IMR-90 (cell line): ENCODE results near the gene RASSF7. TPM values are rescaled to one million over a fixed set of nuclear protein-coding genes. Genes with fewer than 3 reads are reported as not detected.

Source experiments
- ATAC-seq: fragments of 200-7000 bp; cut with Tn5 transposase; 2 replicates; pipeline ENCODE4 v1.9.1; 2020; ENCODE audit warnings: low read depth, mild to moderate bottlenecking, moderate library complexity
- BruUV-seq: library from RNA; stranded (reverse); fragments of 400-500 nt; replicated peaks from 2 replicates; lab custom pipeline; 2021; lab: Mats Ljungman, UMichigan
- CTCF ChIA-PET: fragments of 300-600 bp; formaldehyde crosslinking; extraction: SDS; loops from one replicate; lab custom pipeline; 2021; ENCODE audit warnings: antibody characterized with exemption; lab: Yijun Ruan, JAX
- POLR2A ChIA-PET: fragments of 300-600 bp; sonication (Branson Sonifier 250); formaldehyde crosslinking; loops from one replicate; lab custom pipeline; 2022; ENCODE audit warnings: antibody characterized with exemption; ENCODE audit not compliant: unreplicated experiment; lab: Charles Lee
- DNase-seq: peaks from one replicate; pipeline ENCODE4 v3.0.0; 2013
- H2AFZ ChIP-seq: replicated peaks from 2 replicates; pipeline ENCODE3; 2013; ENCODE audit warnings: low read length, mild to moderate bottlenecking; ENCODE audit not compliant: poor library complexity
- H2AK5ac ChIP-seq: 2 replicates; pipeline ENCODE4 v1.6.1; 2013; ENCODE audit warnings: low read depth, low read length, inconsistent platforms
- H2AK9ac ChIP-seq: replicated peaks from 2 replicates; pipeline ENCODE3; 2013; ENCODE audit warnings: mild to moderate bottlenecking, low read depth, low read length, moderate library complexity; ENCODE audit not compliant: poor library complexity
- H2BK120ac ChIP-seq: 2 replicates; pipeline ENCODE4 v1.6.1; 2013; ENCODE audit warnings: low read depth, low read length, inconsistent platforms
- H2BK15ac ChIP-seq: 3 replicates; pipeline ENCODE4 v1.6.1; 2013; ENCODE audit warnings: low read depth, low read length, inconsistent platforms
- H2BK20ac ChIP-seq: 2 replicates; pipeline ENCODE4 v1.6.1; 2013; ENCODE audit warnings: low read depth, mild to moderate bottlenecking, inconsistent platforms, low read length, moderate library complexity
- H2BK5ac ChIP-seq: 2 replicates; pipeline ENCODE4 v1.6.1; 2013; ENCODE audit warnings: mild to moderate bottlenecking, low read depth, low read length, inconsistent platforms; ENCODE audit not compliant: poor library complexity, severe bottlenecking
- H3K14ac ChIP-seq: replicated peaks from 2 replicates; pipeline ENCODE4 v1.6.1; 2013; ENCODE audit warnings: low read depth, low read length, inconsistent platforms
- H3K18ac ChIP-seq: 2 replicates; pipeline ENCODE4 v1.6.1; 2013; ENCODE audit warnings: low read depth, low read length, control low read depth
- H3K23ac ChIP-seq: 2 replicates; pipeline ENCODE4 v1.6.1; 2013; ENCODE audit warnings: low read depth, low read length, inconsistent platforms
- H3K27ac ChIP-seq: 2 replicates; pipeline ENCODE4 v1.5.1; 2013; ENCODE audit warnings: mild to moderate bottlenecking, control low read depth, low read length; ENCODE audit not compliant: insufficient read depth
- H3K27me3 ChIP-seq: 2 replicates; pipeline ENCODE4 v1.6.1; 2013; ENCODE audit warnings: low read length; ENCODE audit not compliant: control insufficient read depth, insufficient read depth
- H3K36me3 ChIP-seq: 2 replicates; pipeline ENCODE4 v1.6.1; 2013; ENCODE audit warnings: low read length, mixed read lengths; ENCODE audit not compliant: control insufficient read depth, insufficient read depth
- H3K4ac ChIP-seq: 2 replicates; pipeline ENCODE4 v1.6.1; 2013; ENCODE audit warnings: low read depth, low read length, inconsistent platforms
- H3K4me1 ChIP-seq: 2 replicates; pipeline ENCODE4 v1.6.1; 2013; ENCODE audit warnings: low read length, mixed read lengths; ENCODE audit not compliant: control insufficient read depth, insufficient read depth
- H3K4me2 ChIP-seq: 2 replicates; pipeline ENCODE4 v1.6.1; 2013; ENCODE audit warnings: low read depth, mild to moderate bottlenecking, control low read depth, low read length, moderate library complexity
- H3K4me3 ChIP-seq: 2 replicates; pipeline ENCODE4 v1.5.1; 2013; ENCODE audit warnings: low read depth, mild to moderate bottlenecking, control low read depth, low read length, moderate library complexity; ENCODE audit not compliant: insufficient read depth
- H3K56ac ChIP-seq: 2 replicates; pipeline ENCODE4 v1.6.1; 2013; ENCODE audit warnings: low read length, inconsistent platforms; ENCODE audit not compliant: insufficient read depth; ENCODE audit errors: extremely low read depth
- H3K79me1 ChIP-seq, 2 experiments: 2 replicates each; pipeline ENCODE4 v1.6.1; 2013; ENCODE audit warnings: low read length in 2 of 2, inconsistent platforms in 1 of 2, low read depth in 1 of 2
- H3K9ac ChIP-seq: 2 replicates; pipeline ENCODE4 v1.6.1; 2013; ENCODE audit warnings: low read depth, low read length, control low read depth
- H3K9me1 ChIP-seq: 2 replicates; pipeline ENCODE4 v1.6.1; 2013; ENCODE audit warnings: low read length, inconsistent platforms; ENCODE audit not compliant: insufficient read depth
- H3K9me3 ChIP-seq: 2 replicates; pipeline ENCODE4 v1.6.1; 2013; ENCODE audit warnings: low read length; ENCODE audit not compliant: control insufficient read depth, insufficient read depth
- H4K20me1 ChIP-seq: 2 replicates; pipeline ENCODE4 v1.6.1; 2013; ENCODE audit warnings: low read length, inconsistent platforms; ENCODE audit not compliant: insufficient read depth
- H4K5ac ChIP-seq: 2 replicates; pipeline ENCODE4 v1.6.1; 2013; ENCODE audit warnings: mild to moderate bottlenecking, low read depth, low read length, control low read depth
- H4K8ac ChIP-seq, 2 experiments: 2 replicates each; pipeline ENCODE4 v1.6.1; 2013; ENCODE audit warnings: low read depth in 2 of 2, low read length in 2 of 2, control low read depth in 1 of 2, inconsistent platforms in 1 of 2
- H4K91ac ChIP-seq: 2 replicates; pipeline ENCODE4 v1.6.1; 2013; ENCODE audit warnings: low read depth, low read length, inconsistent platforms; ENCODE audit not compliant: insufficient read depth
- CHD1 ChIP-seq: IDR thresholded peaks from 2 replicates; pipeline ENCODE4 v1.6.1; 2012; ENCODE audit warnings: low read depth, low read length, improper control_type of control experiment
- MAFK ChIP-seq: IDR thresholded peaks from 2 replicates; pipeline ENCODE4 v1.6.1; 2012; ENCODE audit warnings: low read depth, low read length, improper control_type of control experiment
- RAD21 ChIP-seq: IDR thresholded peaks from 2 replicates; pipeline ENCODE4 v1.6.1; 2012; ENCODE audit warnings: low read length, improper control_type of control experiment
- SMC3 ChIP-seq: fragments of 150-350 bp; IDR thresholded peaks from 2 replicates; pipeline ENCODE4 v1.6.1; 2016; ENCODE audit warnings: low read depth, mild to moderate bottlenecking, antibody characterized with exemption, low read length, moderate library complexity
- WGBS, 2 experiments: methylation state at CpG; one replicate each; pipeline versions ENCODE4 v1.1.5 to v1.1.7; 2013; ENCODE audit warnings: missing lambda C conversion rate in 2 of 2; ENCODE audit not compliant: insufficient read length in 1 of 2; ENCODE audit errors: extremely low coverage in 2 of 2; 5-methylcytosine and 5-hydroxymethylcytosine counted together
- dilution Hi-C: fragments of 300-500 bp; cut with HindIII; formaldehyde crosslinking; loops from one replicate; pipeline ENCODE4 v1.14.3; 2018; ENCODE audit warnings: low sequenced_read_pairs; ENCODE audit not compliant: unreplicated experiment
- in situ Hi-C: fragments of 300-500 bp; cut with MboI; formaldehyde crosslinking; loops from 3 replicates; pipeline ENCODE4 v1.14.3; 2019; ENCODE audit warnings: low sequenced_read_pairs, inconsistent platforms, mixed read lengths
- intact Hi-C: fragments of 100-400 bp; cut with micrococcal nuclease; formaldehyde crosslinking; loops from 2 replicates; pipeline ENCODE4 v1.10.0; 2022
- polyA plus RNA-seq, 3 experiments: library from polyadenylated mRNA; depleted of rRNA; stranded (reverse); fragments of >200 nt; gene quantifications; 2 replicates each; pipeline ENCODE4 v1.2.3, GENCODE V29; 2012; ENCODE audit warnings: low replicate concordance in 1 of 3
- total RNA-seq: library from RNA; depleted of rRNA; stranded (reverse); fragments of >200 nt; gene quantifications from 2 replicates; pipeline ENCODE4 v1.2.3, GENCODE V29; 2012
- TF ChIP-seq, protein P1 (sequence below): fragments of 150-350 bp; IDR thresholded peaks from 2 replicates; pipeline ENCODE4 v1.6.1; 2017; ENCODE audit warnings: mild to moderate bottlenecking, antibody characterized with exemption, low read length, low read depth

The RASSF7 gene
- total and polyA plus RNA-seq, 2 of the 4 experiments (the other 2 are of a cell fraction): 6.8 to 18.5 TPM

DNA sequence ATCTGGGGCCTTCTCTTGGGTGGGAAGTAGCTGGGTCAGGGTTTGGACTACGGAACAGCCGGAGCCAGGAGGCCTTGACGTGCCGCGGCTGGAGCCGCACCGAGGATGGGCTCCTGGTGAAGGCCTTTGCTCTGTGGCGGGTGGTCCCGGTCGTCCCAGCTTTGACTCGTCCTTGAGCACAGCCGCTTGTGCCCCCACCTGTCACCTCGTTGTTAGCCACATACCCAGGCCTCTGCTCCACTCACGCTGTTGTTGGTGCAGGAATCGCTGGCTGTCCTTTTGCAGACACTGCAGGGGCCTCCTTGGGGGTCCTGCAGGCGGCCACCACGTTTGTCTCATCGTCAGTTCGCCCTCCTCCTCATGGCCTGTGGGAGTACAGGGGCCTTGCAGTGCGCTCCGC lies 32.6 kb downstream of the RASSF7 start:
- H4K91ac ChIP-seq: no peak overlapping the region
- H4K20me1 ChIP-seq: peaks cover 54% of the 10 kb centered on the region
- intact Hi-C loops (no loop called here), in situ Hi-C loops (no loop called here), dilution Hi-C loops (no loop called here)
- no peak overlapping the region for H2BK5ac ChIP-seq
- H2AK5ac ChIP-seq: no peak overlapping the region
- no peaks in the 10 kb centered on the region for H3K27me3 ChIP-seq
- no peak overlapping the region for H3K4me3 ChIP-seq
- no peak overlapping the region for H3K56ac ChIP-seq
- 80% methylated on average over 6 of the region's 21 CpGs; no CpG with 5 or more reads in 1 of the 2 experiments for WGBS, 2 experiments
- H3K18ac ChIP-seq: no peak overlapping the region
- H4K8ac ChIP-seq: no peak overlapping the region
- no peak overlapping the region for H3K4me2 ChIP-seq
- H3K9ac ChIP-seq: no peak overlapping the region
- no peak overlapping the region for H3K27ac ChIP-seq
- no peak overlapping the region for H2AK9ac ChIP-seq
- BruUV-seq: no TSS peak
- H2BK20ac ChIP-seq: no peak overlapping the region
- no peaks in the 10 kb centered on the region; the same call in 1 of the 2 replicates for H3K9me1 ChIP-seq
- no peak overlapping the region for H3K14ac ChIP-seq
- no peak overlapping the region for H2BK120ac ChIP-seq
- no peak overlapping the region for H3K23ac ChIP-seq
- TF ChIP-seq RAD21 (no peak), CHD1 (no peak), SMC3 (no peak), MAFK (no peak)
- TF ChIP-seq, protein P1, sequence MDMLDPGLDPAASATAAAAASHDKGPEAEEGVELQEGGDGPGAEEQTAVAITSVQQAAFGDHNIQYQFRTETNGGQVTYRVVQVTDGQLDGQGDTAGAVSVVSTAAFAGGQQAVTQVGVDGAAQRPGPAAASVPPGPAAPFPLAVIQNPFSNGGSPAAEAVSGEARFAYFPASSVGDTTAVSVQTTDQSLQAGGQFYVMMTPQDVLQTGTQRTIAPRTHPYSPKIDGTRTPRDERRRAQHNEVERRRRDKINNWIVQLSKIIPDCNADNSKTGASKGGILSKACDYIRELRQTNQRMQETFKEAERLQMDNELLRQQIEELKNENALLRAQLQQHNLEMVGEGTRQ: no peak
- POLR2A ChIA-PET: no interaction called here
- H3K4me1 ChIP-seq: no peaks in the 10 kb centered on the region
- no peaks in the 10 kb centered on the region for H3K9me3 ChIP-seq
- ATAC-seq: no peak
- no peak overlapping the region for H2BK15ac ChIP-seq
- no peak overlapping the region for H4K5ac ChIP-seq
- CTCF ChIA-PET: no interaction called here
- DNase-seq: no peak
- no peak overlapping the region for H2AFZ ChIP-seq
- no peak overlapping the region for H3K4ac ChIP-seq
- H3K36me3 ChIP-seq: peaks cover 71% of the 10 kb centered on the region
- H3K79me1 ChIP-seq: peaks cover 30 to 62% of the 10 kb centered on the region in 2 experiments
